ENCODE data around the gene TBL1XR1. TPM values are rescaled to one million over a fixed set of nuclear protein-coding genes. Genes with fewer than 3 reads are reported as not detected.

TBL1XR1 gene
- total RNA-seq: 102 TPM
- long read RNA-seq, full-length matches to known transcripts: 11 of 28 reads
- long read RNA-seq, partial matches to known transcripts: 2 of 28 reads
- long read RNA-seq, other reads (novel, unspliced or antisense): 15 of 28 reads

DNA sequence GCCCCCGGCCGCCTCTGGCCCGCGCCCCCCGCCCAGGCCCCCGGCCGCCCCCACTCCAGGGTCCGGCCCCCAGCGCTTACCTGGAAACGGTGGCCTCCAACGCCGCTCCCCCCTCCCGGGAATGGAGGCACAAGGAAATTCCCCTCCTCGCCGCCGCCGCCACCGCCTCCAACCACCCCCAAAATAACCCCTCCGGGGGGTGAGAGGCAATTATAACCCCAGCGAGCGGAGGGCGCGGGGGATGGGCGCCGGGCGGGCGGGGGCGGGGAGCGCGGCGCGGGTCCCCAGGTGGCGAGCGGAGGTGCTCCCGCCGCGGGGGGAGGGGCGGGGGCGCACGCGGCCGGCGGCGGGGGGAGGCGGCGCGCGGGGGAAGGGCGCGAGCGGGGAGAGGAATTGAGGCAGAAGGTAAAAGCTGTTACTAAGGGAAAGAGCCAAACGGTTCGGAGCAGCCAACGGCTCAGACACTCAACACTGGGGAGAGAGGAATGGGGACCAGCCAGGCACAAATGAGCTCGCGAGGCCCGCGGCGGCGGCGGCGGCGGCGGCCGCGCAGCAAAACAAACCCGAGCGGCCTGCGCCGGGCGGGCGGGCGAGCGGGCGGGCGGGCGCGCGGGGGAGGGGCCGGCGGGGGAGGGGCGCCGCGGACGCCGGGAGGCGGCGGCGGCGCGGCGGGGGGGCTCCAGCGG, at the start of gene TBL1XR1:
TBL1XR1 (minus strand) TSS at position 442 of the 686 bp plus-strand sequence. CDS start 132,505 bp downstream, outside the sequence.
- TF ChIP-seq, protein P1, sequence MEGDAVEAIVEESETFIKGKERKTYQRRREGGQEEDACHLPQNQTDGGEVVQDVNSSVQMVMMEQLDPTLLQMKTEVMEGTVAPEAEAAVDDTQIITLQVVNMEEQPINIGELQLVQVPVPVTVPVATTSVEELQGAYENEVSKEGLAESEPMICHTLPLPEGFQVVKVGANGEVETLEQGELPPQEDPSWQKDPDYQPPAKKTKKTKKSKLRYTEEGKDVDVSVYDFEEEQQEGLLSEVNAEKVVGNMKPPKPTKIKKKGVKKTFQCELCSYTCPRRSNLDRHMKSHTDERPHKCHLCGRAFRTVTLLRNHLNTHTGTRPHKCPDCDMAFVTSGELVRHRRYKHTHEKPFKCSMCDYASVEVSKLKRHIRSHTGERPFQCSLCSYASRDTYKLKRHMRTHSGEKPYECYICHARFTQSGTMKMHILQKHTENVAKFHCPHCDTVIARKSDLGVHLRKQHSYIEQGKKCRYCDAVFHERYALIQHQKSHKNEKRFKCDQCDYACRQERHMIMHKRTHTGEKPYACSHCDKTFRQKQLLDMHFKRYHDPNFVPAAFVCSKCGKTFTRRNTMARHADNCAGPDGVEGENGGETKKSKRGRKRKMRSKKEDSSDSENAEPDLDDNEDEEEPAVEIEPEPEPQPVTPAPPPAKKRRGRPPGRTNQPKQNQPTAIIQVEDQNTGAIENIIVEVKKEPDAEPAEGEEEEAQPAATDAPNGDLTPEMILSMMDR (IDR thresholded peaks at IDR 0.05; ENCODE audit: borderline replicate concordance): no peak
- no peaks in the 10 kb centered on the region for H3K36me3 ChIP-seq
- peaks cover 44% of the 10 kb centered on the region for H3K4me1 ChIP-seq
- H3K27ac ChIP-seq (replicated peaks): peak within 1 kb of the TSS; percentile 98
- intact Hi-C loops (cut with micrococcal nuclease): loop anchor here (5.0 kb wide), 1 partner anchor 145 kb away; no protein-coding TSS in a partner anchor
- peak within 1 kb of the TSS; percentile 87 for H3K4me3 ChIP-seq
- DNase-seq: peak; percentile 93
- H3K27me3 ChIP-seq (ENCODE audit: low read depth): no peaks in the 10 kb centered on the region
- no peaks in the 10 kb centered on the region for H3K9me3 ChIP-seq (replicated peaks)

DNA sequence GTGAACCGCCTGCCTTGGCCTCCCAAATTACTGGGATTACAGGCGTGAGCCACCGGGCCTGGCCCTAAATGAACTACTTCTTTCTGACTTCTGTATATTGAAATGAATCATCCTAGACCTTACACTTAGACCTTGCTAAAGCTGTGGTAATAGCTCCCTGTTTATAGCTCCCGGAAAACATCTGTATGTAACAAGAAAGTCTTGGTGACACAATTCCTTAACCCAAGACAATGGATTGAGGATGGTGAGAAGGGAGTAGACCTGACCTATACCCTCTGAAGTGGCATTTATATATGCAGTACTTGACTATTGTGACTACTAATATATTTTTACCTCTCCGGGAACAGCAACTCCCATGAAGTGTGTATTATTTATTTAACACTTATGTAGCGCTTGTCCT, 48.0 kb upstream of the TBL1XR1 start:
- no peak for DNase-seq
- H3K27ac ChIP-seq (replicated peaks): no peak overlapping the region
- H3K27me3 ChIP-seq (ENCODE audit: low read depth): no peaks in the 10 kb centered on the region
- no peaks in the 10 kb centered on the region for H3K4me1 ChIP-seq
- no peaks in the 10 kb centered on the region for H3K9me3 ChIP-seq (replicated peaks)
- intact Hi-C loops (cut with micrococcal nuclease): no loop called here
- TF ChIP-seq, protein P1 (IDR thresholded peaks at IDR 0.05; ENCODE audit: borderline replicate concordance): no peak
- H3K36me3 ChIP-seq: no peaks in the 10 kb centered on the region
- H3K4me3 ChIP-seq: no peak overlapping the region

DNA sequence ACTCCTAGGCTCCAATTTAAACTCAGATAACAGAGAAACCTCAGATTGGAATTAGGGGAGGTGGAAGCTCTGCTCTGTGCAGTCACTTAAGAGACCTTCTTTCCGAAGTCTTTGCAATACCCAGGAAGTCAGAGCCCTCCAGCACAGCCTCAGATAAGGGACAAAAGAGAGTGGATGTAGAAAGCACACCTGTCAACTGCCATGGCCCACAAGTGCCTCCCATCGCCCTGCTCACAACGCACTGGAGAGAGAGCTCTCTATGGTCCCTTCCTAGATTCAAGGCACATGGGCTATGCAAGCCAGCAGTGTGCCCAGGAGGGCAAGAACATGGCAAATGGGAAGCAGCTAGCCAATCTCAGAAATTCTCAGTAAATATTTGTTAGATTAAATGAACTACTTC, 47.3 kb upstream of the TBL1XR1 start:
- Histone ChIP-seq H3K27me3 (ENCODE audit: low read depth) (no peaks in the 10 kb centered on the region), H3K9me3 (replicated peaks) (no peaks in the 10 kb centered on the region), H3K27ac (replicated peaks) (no peak overlapping the region), H3K4me1 (no peaks in the 10 kb centered on the region), H3K36me3 (no peaks in the 10 kb centered on the region), H3K4me3 (no peak overlapping the region)
- intact Hi-C loops (cut with micrococcal nuclease): no loop called here
- TF ChIP-seq, protein P1 (IDR thresholded peaks at IDR 0.05; ENCODE audit: borderline replicate concordance): no peak
- no peak for DNase-seq

DNA sequence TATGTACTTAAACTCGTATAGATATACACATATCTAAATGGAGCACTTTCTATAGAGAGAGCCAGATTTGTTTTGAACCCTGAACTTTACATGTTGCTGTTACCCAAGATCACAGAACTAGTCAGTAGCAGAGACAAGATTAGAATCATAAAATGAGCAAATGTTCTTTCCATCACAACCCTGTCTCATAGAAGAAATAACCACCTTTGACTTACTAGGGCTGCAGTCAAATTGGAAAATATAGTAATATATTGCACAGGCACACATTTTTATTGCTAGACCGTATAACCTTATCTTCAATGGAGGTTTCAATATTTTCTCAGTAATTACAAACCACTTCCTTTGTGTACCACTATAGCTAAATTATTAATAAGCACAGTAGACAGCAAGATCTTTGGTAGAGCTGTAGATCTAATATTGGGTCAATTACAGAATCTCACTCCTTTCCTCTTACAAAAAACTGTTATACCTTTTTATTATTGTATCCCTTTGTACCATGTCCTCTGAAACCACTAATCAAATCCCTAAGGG, 41.5 kb upstream of the TBL1XR1 start:
- no peaks in the 10 kb centered on the region for H3K27me3 ChIP-seq (ENCODE audit: low read depth)
- no peak for DNase-seq
- H3K36me3 ChIP-seq: no peaks in the 10 kb centered on the region
- intact Hi-C loops (cut with micrococcal nuclease): no loop called here
- H3K4me3 ChIP-seq: no peak overlapping the region
- no peak overlapping the region for H3K27ac ChIP-seq (replicated peaks)
- TF ChIP-seq, protein P1 (IDR thresholded peaks at IDR 0.05; ENCODE audit: borderline replicate concordance): no peak
- no peaks in the 10 kb centered on the region for H3K4me1 ChIP-seq
- H3K9me3 ChIP-seq (replicated peaks): no peaks in the 10 kb centered on the region

DNA sequence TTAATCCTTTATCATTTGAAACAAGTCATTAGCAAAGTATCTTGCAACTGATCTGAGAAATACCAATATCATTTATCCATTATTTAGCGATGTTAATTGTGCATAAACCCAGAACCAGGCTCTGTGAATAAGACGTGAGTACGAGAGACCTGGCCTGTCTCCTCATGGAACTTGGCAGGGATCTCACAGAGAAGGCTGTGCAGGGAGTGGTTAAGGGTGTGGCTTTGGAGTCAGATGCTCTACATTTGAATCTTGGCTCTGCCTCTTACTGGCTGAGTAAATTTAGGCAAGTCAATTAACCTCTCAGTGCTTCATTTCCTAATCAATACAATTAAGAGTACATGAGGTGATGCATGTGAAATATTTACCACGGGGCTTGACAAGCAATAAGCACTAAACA, 39.9 kb upstream of the TBL1XR1 start:
- no peaks in the 10 kb centered on the region for H3K9me3 ChIP-seq (replicated peaks)
- TF ChIP-seq, protein P1 (IDR thresholded peaks at IDR 0.05; ENCODE audit: borderline replicate concordance): no peak
- no peaks in the 10 kb centered on the region for H3K36me3 ChIP-seq
- no peaks in the 10 kb centered on the region for H3K27me3 ChIP-seq (ENCODE audit: low read depth)
- DNase-seq: no peak
- intact Hi-C loops (cut with micrococcal nuclease): no loop called here
- H3K27ac ChIP-seq (replicated peaks): no peak overlapping the region
- H3K4me3 ChIP-seq: no peak overlapping the region
- no peaks in the 10 kb centered on the region for H3K4me1 ChIP-seq

Measured in left ventricle myocardium inferior (tissue), 1 donor.